NCI-H345 (cell line): ENCODE data around the gene FAM236C.
"Not testable (repeated sequence)": the region's sequence is repeated elsewhere in the genome, so short reads cannot be mapped to it uniquely, and the experiment has no call there.

Experiments
- DNase-seq: peaks from one replicate; lab custom pipeline; 2025; lab: John Stamatoyannopoulos, UW

Gene FAM236C

GRCh38 chrX:72912315-72912714 lies at the start of gene FAM236C:
Gene FAM236C (plus strand): TSS chrX:72912615. CDS start chrX:72912715, 100 bp downstream.
- not testable (repeated sequence) for DNase-seq

GRCh38 chrX:72882898-72883297 lies 29.5 kb upstream of the FAM236C start:
- DNase-seq: not testable (repeated sequence)

GRCh38 chrX:72889740-72890139 lies 22.7 kb upstream of the FAM236C start:
- not testable (repeated sequence) for DNase-seq

- not testable (repeated sequence) for DNase-seq
These were observed 3.7 kb downstream of the FAM236C start for GRCh38 chrX:72916096-72916495.

- not testable (repeated sequence) for DNase-seq
These were observed 19.9 kb downstream of the FAM236C start for GRCh38 chrX:72932283-72932682.

GRCh38 chrX:72936455-72936854 lies 24.0 kb downstream of the FAM236C start:
- not testable (repeated sequence) for DNase-seq

- not testable (repeated sequence) for DNase-seq
These were observed 24.6 kb downstream of the FAM236C start for GRCh38 chrX:72936882-72937455.

GRCh38 chrX:72937906-72938305 lies 25.5 kb downstream of the FAM236C start, which contains the start of gene FAM236A:
Gene FAM236A (plus strand): TSS chrX:72938206. CDS start chrX:72938263, 57 bp downstream.
- not testable (repeated sequence) for DNase-seq

- not testable (repeated sequence) for DNase-seq
These were observed 29.9 kb downstream of the FAM236C start for GRCh38 chrX:72942272-72942671.

- not testable (repeated sequence) for DNase-seq
These were observed 30.8 kb downstream of the FAM236C start for GRCh38 chrX:72943035-72943818.

- not testable (repeated sequence) for DNase-seq
These were observed 31.4 kb downstream of the FAM236C start, which contains the start of gene DMRTC1 for GRCh38 chrX:72943819-72944169. Gene DMRTC1 (minus strand): TSS chrX:72943837. CDS start chrX:72875694, 68,143 bp downstream.

- DNase-seq: not testable (repeated sequence)
These were observed 47.6 kb downstream of the FAM236C start for GRCh38 chrX:72959971-72960370.
